Lower lobe of right lung (tissue), 2 donors: ENCODE data around the gene DUSP2. TPM values are rescaled to one million over a fixed set of nuclear protein-coding genes. Genes with fewer than 3 reads are reported as not detected.

Experiments
- ATAC-seq, 2 donors: fragments of 200-7000 bp; cut with Tn5 transposase; one replicate each; pipeline ENCODE4 v1.9.1; 2020 to 2022; ENCODE audit warnings: mild to moderate bottlenecking in 2 of 2, moderate library complexity in 2 of 2
- DNase-seq: peaks from one replicate; pipeline ENCODE4 v3.0.0-alpha.2; 2020
- H3K27ac ChIP-seq: fragments of 200-600 bp; one replicate; pipeline ENCODE4 v1.8.0; 2022
- H3K27me3 ChIP-seq: fragments of 200-600 bp; one replicate; pipeline ENCODE4 v1.8.0; 2022; ENCODE audit warnings: low read depth
- H3K36me3 ChIP-seq: fragments of 200-600 bp; one replicate; pipeline ENCODE4 v1.8.0; 2022; ENCODE audit warnings: mild to moderate bottlenecking
- H3K4me1 ChIP-seq: fragments of 200-600 bp; one replicate; pipeline ENCODE4 v1.8.0; 2022
- H3K4me3 ChIP-seq: fragments of 200-600 bp; one replicate; pipeline ENCODE4 v1.8.0; 2022; ENCODE audit warnings: mild to moderate bottlenecking
- H3K9me3 ChIP-seq: fragments of 200-600 bp; one replicate; pipeline ENCODE4 v1.8.0; 2022
- intact Hi-C: fragments of 100-400 bp; cut with DNase I; formaldehyde crosslinking; loops from one replicate; pipeline ENCODE4 v1.11.0; 2022
- total RNA-seq: library from RNA; stranded (reverse); fragmentation: NEBNext Ultra II Directional; extraction: Animal tissue kit (Norgen Biotek cat#: 25700); gene quantifications from one replicate; pipeline ENCODE4 v1.2.1, GENCODE V29; 2021
- TF ChIP-seq, protein P1 (sequence below): fragments of 200-600 bp; IDR thresholded peaks from one replicate; pipeline ENCODE4 v1.8.0; 2022; ENCODE audit warnings: antibody characterized with exemption, mild to moderate bottlenecking
- donor health status: DM: no; HTN: yes; CAD: no; lungs with severe emphysema.

DUSP2 gene
- total RNA-seq, 1 donor from 2014 or later: 5.5 TPM

DNA sequence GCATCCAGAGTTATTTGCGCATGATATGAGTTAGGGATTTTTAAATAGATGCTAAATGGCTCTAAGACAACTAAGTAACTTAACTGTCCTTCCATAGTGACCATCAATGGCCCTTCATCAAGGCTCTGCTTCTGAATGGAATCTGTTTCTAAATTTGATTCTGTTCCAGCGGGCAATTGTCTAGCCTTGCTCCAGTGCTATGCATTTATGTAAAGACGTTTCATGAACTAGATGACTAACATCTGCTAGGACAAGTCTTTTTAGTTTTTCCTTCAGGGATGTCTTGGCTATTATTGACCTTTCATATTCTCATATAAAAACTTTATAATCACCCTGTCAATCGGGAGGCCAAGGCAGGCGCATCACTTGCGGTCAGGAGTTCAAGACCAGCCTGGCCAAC is 16.8 kb downstream of the DUSP2 start:
- DNase-seq: no peak
- H3K4me3 ChIP-seq: no peak overlapping the region
- intact Hi-C loops: no loop called here
- H3K27me3 ChIP-seq: no peaks in the 10 kb centered on the region
- no peak for ATAC-seq
- H3K9me3 ChIP-seq: no peaks in the 10 kb centered on the region
- H3K36me3 ChIP-seq: no peaks in the 10 kb centered on the region
- TF ChIP-seq, protein P1, sequence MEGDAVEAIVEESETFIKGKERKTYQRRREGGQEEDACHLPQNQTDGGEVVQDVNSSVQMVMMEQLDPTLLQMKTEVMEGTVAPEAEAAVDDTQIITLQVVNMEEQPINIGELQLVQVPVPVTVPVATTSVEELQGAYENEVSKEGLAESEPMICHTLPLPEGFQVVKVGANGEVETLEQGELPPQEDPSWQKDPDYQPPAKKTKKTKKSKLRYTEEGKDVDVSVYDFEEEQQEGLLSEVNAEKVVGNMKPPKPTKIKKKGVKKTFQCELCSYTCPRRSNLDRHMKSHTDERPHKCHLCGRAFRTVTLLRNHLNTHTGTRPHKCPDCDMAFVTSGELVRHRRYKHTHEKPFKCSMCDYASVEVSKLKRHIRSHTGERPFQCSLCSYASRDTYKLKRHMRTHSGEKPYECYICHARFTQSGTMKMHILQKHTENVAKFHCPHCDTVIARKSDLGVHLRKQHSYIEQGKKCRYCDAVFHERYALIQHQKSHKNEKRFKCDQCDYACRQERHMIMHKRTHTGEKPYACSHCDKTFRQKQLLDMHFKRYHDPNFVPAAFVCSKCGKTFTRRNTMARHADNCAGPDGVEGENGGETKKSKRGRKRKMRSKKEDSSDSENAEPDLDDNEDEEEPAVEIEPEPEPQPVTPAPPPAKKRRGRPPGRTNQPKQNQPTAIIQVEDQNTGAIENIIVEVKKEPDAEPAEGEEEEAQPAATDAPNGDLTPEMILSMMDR: no peak
- H3K27ac ChIP-seq: no peak overlapping the region
- H3K4me1 ChIP-seq: no peaks in the 10 kb centered on the region

DNA sequence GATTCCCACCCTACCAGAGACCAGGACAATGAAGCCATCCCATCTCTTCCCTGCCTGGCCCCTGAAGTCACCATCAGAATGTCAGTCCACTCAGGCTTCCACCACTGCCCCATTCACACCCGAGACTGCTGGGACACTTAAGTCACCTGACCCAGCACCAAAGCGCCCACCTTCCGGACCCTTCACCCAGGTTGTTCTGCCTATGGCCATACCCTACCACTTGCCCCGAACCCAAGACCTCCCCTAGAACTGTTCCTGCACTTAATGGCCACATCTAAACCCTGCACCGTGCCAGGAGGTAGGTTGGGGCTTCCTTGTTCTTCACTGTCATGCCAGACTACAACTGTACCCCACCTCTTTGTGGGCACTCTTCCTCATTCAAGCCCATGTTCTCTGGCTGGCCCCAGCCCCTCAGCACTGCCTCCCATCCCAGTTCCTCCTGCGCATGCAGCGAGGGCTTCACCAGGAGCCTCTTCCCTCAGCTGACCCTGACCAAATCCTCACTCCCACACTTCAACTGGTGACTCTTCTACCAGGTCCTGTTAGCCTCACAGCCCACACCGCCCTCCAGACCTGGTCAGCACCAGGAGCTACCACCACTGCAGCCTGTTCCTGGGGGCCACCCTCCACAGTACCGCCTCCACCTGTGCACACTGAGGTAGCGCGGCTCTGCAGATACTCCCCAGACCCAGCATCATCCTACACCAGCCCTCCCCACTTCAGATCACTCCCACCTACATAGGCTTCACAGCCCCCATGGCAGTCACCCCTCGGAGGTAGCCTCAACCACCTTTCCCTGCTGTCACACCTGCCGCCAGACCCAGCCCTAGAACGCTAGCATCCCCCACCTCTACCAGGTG is 20.6 kb downstream of the DUSP2 start:
- H3K4me3 ChIP-seq: no peak overlapping the region
- H3K36me3 ChIP-seq: no peaks in the 10 kb centered on the region
- H3K27me3 ChIP-seq: no peaks in the 10 kb centered on the region
- intact Hi-C loops: no loop called here
- H3K27ac ChIP-seq: no peak overlapping the region
- no peaks in the 10 kb centered on the region for H3K4me1 ChIP-seq
- DNase-seq (no peak), ATAC-seq (peak in 1 of 2 donors; percentile 20)
- no peaks in the 10 kb centered on the region for H3K9me3 ChIP-seq
- TF ChIP-seq, protein P1: no peak

DNA sequence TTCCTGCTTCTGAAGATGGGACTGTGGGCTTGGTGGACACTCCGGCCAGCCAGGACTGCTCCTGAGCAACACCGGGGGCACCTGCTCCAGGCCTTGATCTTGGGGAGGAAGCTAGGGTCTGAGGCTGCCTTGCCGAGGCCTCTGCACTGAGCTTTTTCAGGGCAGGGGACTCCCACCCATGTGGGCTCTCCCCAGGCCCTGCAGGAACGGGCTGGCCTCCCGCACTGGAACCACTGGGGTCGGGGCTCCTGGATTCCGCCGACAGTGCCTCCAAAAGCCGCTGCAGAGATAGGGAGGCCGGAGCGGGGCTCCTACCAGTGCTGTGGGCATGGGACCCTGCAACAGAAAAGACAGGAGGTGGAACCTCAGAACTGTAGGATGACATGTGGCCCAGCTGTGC is 21.3 kb downstream of the DUSP2 start:
- no peak for DNase-seq
- no peak overlapping the region for H3K4me3 ChIP-seq
- no peaks in the 10 kb centered on the region for H3K4me1 ChIP-seq
- H3K36me3 ChIP-seq: no peaks in the 10 kb centered on the region
- H3K27me3 ChIP-seq: peaks cover under 1% of the 10 kb centered on the region
- no peak for ATAC-seq
- H3K27ac ChIP-seq: no peak overlapping the region
- H3K9me3 ChIP-seq: no peaks in the 10 kb centered on the region
- intact Hi-C loops: no loop called here
- TF ChIP-seq, protein P1: no peak

DNA sequence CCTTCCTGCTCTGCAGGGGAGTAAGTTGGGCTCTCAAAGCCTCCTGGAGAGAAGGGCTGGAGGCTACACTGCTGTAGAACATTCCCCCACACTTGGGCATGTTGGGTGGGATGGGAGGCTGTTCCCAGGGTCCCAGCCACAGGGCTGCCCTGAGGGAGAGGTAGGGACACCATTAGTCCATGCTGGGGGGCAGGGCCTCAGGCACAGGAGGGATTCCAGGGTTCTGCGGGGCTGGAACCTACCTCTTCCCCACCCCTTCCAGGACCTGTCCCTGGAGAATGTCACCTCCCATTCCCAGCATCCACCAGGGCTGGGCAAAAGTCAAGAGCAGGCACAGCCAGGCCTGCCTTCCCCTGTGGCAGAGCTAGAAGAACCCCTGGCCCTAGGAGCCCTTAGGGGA is 21.9 kb downstream of the DUSP2 start:
- H3K4me3 ChIP-seq: no peak overlapping the region
- no peaks in the 10 kb centered on the region for H3K4me1 ChIP-seq
- ATAC-seq: no peak
- intact Hi-C loops: no loop called here
- H3K36me3 ChIP-seq: no peaks in the 10 kb centered on the region
- H3K9me3 ChIP-seq: no peaks in the 10 kb centered on the region
- H3K27me3 ChIP-seq: peaks cover 7% of the 10 kb centered on the region
- H3K27ac ChIP-seq: no peak overlapping the region
- TF ChIP-seq, protein P1: no peak
- no peak for DNase-seq

DNA sequence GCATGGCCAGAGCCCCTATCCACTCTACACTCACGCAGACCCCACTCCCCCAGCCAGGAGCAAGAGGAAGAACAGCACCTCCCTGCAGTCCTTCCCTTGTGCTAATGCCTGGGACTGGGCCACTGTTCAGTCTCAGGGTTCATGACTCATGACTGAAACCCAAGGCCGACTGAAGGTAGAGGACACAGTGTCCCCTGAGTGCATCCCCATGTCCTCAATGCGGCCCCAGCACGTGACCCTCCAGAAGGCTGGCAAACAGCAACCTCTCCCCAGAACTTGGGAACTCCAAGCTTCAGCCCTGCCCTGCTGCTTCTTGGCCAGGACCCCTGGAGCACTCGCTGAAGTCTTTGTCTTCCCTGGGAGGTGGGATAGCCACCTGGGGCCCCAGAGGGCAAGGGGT is 22.8 kb downstream of the DUSP2 start:
- H3K27ac ChIP-seq: no peak overlapping the region
- TF ChIP-seq, protein P1: no peak
- no peak overlapping the region for H3K4me3 ChIP-seq
- DNase-seq: no peak
- H3K4me1 ChIP-seq: peaks cover 3% of the 10 kb centered on the region
- ATAC-seq: no peak
- intact Hi-C loops: no loop called here
- no peaks in the 10 kb centered on the region for H3K36me3 ChIP-seq
- H3K9me3 ChIP-seq: no peaks in the 10 kb centered on the region
- H3K27me3 ChIP-seq: peaks cover 16% of the 10 kb centered on the region
